GM18520 (cell line): Measurements from ENCODE around the gene MADCAM1.

Source experiments
- ATAC-seq: cut with Tn5 transposase; IDR thresholded peaks from one replicate; pipeline ENCODE4 v1.9.1; 2021; ENCODE audit not compliant: unreplicated experiment

Gene MADCAM1

GRCh38 chr19:488505-489417, 7.5 kb upstream of the MADCAM1 start:
- peak; percentile 82 for ATAC-seq

- ATAC-seq, result no peak
Observed at GRCh38 chr19:489418-490196, 6.7 kb upstream of the MADCAM1 start.

- ATAC-seq, result no peak
Observed at GRCh38 chr19:491146-491741, 5.0 kb upstream of the MADCAM1 start.

DNA sequence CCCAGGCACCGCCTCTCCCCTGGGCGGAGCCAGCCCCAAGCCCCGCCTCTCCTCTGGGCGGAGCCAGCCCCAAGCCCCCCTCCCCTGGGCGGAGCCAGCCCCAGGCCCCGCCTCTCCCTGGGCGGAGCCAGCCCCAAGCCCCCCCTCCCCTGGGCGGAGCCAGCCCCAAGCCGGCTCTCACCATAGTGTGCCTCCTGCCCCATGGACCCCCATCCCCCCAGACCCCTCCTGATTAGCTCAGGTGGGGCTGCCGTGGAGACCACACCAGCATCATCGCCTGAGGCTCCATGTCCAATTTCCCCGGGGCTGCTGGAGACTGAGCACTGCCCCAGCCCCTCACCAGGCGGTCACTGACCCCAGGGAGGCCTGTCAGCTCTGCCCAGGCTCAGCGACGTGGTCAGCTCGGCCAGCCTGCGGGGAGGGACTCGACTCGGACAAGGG, 4.2 kb upstream of the MADCAM1 start:
- ATAC-seq, result no peak

- ATAC-seq, result no peak
Observed at GRCh38 chr19:493391-494170, 2.7 kb upstream of the MADCAM1 start.

DNA sequence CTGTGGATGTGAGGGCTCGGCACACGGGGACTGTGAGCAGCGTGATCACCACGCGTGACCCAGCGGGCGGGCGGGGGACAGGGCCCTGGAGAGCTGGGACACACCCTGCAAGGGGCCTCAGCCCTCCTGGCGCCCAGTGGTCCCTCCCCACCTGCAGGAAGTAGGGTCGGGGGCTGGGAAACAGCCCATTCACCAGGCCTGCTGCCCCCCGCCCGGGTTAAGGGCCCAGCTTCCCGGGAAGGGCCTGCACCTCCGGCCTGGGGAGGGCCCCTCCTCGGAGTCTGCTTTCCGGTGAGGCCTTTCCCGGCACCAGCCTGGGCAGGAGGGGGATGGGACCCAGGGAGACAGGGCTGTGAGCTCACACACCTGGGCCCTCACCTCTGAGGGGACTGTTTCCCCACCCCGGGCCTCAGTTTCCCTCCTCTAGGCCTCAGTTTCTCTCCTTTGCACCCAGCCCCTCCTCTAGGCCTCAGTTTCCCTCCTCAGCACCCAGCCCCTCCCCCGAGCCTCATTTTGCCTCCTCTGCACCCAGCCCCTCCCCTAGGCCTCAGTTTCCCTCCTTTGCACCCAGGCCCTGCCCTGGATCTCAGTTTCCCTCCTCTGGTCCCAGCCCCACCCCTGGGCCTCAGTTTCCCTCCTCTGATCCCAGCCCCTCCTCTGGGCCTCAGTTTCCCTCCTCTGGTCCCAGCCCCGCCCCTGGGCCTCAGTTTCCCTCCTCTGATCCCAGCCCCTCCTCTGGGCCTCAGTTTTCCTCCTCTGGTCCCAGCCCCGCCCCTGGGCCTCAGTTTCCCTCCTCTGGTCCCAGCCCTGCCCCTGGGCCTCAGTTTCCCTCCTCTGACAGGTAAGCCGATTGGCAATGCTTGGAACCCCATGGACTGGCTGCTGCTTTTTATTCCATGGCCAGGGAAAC, 1.9 kb upstream of the MADCAM1 start:
- no peak for ATAC-seq

GRCh38 chr19:495081-495401, 1.2 kb upstream of the MADCAM1 start:
- ATAC-seq, result no peak

DNA sequence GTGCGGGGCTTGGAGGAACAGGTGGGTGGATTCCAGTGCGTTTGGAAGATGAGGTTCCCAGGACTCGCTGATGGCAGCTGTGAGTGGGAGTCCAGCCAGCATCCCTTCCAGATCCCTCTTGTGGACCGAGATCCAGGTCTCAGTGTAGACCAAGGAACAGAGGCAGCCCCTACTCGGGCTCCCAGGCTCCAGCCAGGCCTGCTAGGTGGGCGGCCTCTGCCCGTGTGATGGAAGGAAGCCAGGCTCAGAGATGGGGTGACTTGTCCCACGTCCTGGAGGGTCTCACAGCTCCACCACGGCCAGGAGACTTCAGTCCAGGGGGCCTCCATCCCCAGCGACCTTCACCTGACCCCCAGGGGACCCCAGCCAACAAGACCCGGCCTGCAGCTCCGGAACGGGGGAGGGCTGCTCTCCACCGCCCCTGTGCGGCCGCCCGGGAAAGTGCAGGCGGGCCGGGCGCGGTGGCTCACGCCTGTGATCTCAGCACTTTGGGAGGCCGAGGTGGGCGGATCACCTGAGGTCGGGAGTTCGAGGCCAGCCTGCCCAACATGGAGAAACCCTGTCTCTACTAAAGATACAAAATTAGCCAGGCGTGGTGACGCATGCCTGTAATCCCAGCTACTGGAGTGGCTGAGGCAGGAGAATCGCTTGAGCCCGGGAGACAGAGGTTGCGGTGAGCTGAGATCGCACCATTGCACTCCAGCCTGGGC, 729 bp upstream of the MADCAM1 start:
- ATAC-seq, result no peak

DNA sequence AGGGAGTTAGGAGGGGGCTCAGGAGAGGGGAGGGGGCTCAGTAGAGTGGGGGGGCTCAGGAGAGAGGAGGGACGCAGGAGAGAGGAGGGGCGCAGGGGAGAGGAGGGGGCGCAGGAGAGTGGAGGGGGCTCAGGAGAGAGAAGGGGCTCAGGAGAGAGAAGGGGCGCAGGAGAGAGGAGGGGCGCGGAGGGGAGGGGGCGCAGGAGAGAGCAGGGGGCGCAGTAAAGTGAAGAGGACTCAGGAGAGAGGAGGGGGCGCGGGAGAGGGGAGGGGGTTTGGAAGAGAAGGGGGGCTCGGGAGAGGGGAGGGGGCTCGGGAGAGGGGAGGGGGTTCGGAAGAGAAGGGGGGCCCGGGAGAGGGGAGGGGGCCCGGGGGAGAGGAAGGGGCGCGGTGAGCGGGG, 700 bp downstream of the MADCAM1 start:
- ATAC-seq, result no peak

- ATAC-seq, result no peak
Observed at GRCh38 chr19:497491-497868, 1.2 kb downstream of the MADCAM1 start.

GRCh38 chr19:497869-498510, 1.7 kb downstream of the MADCAM1 start:
- ATAC-seq, result no peak

DNA sequence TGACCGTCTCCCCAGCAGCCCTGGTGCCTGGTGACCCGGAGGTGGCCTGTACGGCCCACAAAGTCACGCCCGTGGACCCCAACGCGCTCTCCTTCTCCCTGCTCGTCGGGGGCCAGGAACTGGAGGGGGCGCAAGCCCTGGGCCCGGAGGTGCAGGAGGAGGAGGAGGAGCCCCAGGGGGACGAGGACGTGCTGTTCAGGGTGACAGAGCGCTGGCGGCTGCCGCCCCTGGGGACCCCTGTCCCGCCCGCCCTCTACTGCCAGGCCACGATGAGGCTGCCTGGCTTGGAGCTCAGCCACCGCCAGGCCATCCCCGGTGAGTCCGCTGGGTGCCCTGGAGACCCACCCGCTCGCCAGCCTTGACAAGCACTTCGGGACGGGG, 2.2 kb downstream of the MADCAM1 start:
- no peak for ATAC-seq

DNA sequence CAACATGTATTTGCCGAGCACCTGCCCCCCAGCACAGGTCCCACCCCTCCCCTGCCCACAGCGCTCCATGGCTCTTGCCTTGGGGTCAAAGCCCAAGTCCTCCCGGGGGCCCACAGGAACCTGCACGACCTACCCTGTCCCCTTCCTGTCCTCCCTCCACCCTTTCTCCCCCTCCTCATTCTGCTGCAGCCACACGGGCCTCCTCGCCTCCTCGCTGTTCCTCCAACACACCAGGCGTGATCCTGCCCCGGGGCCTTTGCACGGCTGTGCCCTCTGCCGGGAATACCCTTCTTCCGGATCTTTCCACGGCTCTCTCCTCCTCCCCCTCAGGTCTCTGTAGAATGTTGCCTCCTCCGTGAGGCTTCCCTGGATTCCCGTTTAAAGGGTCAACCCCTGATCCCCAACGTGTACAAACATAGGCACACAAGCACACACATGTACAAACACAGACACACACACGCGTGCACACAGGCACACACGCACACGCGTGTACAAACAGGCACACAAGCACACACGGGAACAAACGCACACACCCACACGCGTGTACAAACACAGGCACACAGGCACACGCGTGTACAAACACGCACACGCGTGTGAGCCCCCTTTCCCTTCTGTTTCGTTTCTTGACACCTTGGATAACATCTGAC, 2.8 kb downstream of the MADCAM1 start:
- ATAC-seq, result no peak

- no peak for ATAC-seq
Observed at GRCh38 chr19:501646-502045, 5.4 kb downstream of the MADCAM1 start.

- no peak for ATAC-seq
Observed at GRCh38 chr19:504616-505015, 8.3 kb downstream of the MADCAM1 start.

DNA sequence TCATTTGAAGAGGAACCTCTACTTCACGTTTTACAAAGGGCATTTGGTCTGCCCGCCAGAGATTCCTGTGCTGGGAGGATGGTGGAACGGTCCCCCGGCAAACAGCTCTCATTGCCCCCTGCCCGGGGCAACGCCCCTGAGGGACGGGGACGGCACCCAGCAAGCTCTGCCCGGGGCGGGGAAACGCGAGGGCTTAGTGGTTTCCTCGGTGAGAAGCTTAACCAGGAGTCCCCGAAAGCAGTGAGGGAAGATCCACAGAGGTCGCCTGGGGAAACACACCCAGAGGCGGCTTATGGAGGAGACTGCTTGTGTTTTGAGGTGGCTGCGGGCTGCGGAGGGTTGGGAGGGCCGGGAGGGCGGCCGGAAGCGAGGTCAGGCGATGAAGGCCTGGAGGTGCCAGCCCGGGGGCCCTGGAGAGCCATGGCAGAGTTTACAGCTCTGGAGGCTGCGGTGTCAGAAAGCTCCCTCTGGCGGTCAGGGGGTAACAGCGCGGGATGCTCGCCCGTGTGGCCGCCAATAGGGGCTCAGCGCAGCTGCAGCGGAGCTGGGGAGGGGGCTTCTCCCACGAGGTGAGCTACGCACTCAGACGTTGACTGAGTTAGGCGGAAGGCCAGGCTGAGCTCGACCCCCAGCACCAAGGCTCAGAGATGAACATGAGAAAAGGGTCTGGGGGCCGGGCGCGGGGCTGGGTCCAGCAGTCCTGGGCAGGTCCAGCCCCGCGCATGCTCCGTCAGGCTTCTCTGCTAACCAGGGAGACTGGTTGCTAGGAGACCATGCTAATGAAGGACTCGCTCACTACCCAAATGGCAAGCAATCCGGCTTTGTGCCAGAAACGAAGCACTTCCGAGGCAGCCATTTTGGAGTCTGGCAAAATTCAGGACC, 10.4 kb downstream of the MADCAM1 start:
- ATAC-seq, result peak; percentile 61
